ENCODE results near the gene NIPBL. TPM values are rescaled to one million over a fixed set of nuclear protein-coding genes. Genes with fewer than 3 reads are reported as not detected.

NIPBL gene
- total and polyA plus RNA-seq, 8 donors: 8.1 to 48.1 (median 26.4) TPM

DNA sequence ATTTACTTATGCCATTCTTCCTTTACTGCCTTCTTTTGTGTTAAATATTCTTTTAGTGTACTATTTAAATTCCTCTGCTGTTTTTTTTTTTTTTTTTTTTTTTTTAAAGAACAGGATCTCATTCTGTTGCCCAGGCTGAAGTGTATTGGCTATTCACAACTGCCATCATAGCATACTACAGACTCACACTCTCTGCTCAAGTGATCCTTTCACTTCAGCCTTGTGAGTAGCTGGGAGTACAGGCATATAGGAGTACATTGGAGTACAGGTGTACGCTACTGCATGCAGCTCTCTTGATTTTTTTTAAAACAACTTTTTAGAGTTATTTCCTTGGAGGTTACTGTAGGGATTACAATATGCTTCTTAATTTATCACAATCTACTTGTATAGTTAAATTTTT is 56.1 kb downstream of the NIPBL start:
- Histone ChIP-seq H3K27ac (no peak overlapping the region), H3K9me3 (no peaks in the 10 kb centered on the region), H3K36me3 (no peaks in the 10 kb centered on the region), H3K4me1 (peaks cover 6 to 30% (median 23%) of the 10 kb centered on the region in 3 donors), H3K4me3 (no peak overlapping the region), H3K27me3 (no peaks in the 10 kb centered on the region)
- ATAC-seq: peak in 1 of 4 donors; percentile 34
- WGBS, 2 donors: 96 to 100% methylated on average over 1 of the region's 1 CpG
- no peak for FAIRE-seq
- DNase-seq: no peak
- TF ChIP-seq, protein P1, sequence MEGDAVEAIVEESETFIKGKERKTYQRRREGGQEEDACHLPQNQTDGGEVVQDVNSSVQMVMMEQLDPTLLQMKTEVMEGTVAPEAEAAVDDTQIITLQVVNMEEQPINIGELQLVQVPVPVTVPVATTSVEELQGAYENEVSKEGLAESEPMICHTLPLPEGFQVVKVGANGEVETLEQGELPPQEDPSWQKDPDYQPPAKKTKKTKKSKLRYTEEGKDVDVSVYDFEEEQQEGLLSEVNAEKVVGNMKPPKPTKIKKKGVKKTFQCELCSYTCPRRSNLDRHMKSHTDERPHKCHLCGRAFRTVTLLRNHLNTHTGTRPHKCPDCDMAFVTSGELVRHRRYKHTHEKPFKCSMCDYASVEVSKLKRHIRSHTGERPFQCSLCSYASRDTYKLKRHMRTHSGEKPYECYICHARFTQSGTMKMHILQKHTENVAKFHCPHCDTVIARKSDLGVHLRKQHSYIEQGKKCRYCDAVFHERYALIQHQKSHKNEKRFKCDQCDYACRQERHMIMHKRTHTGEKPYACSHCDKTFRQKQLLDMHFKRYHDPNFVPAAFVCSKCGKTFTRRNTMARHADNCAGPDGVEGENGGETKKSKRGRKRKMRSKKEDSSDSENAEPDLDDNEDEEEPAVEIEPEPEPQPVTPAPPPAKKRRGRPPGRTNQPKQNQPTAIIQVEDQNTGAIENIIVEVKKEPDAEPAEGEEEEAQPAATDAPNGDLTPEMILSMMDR (IDR thresholded peaks at IDR 0.05): no peak
- intact Hi-C loops (cut with DNase I): loop anchor here in 1 of 3 donors (10.0 kb wide), 1 partner anchor 48 kb away; no protein-coding TSS in a partner anchor

DNA sequence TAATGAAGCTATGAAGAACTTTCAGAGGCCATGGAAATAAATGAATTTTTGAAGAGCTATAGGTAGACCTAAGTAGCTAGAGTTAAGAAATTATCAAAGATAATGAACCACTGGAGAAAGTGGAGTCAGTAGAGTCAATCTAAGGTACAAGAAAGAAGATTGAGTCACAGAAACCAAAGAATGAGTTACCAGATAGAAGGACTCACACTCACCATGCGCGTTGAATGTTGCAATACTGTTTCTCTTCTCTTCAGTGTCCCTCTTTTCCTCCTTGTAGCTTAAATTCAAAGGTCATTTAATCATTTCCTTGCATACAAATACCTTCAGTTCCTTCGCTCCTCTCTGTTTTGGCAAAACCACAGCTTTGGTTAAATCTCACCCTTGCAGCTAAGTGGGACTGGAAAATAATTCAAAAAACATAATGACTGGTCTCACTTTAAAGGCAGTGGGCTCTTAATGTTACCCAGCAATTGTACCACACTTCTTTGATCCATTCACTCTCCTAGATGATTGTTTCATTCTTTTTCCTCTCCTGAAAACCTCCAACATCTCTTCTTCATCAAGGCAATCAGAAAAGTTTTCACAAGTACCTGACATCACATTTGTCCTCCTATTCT is 58.3 kb downstream of the NIPBL start:
- Histone ChIP-seq H3K27ac (no peak overlapping the region), H3K36me3 (no peaks in the 10 kb centered on the region), H3K9me3 (no peaks in the 10 kb centered on the region), H3K27me3 (no peaks in the 10 kb centered on the region), H3K4me3 (no peak overlapping the region), H3K4me1 (peaks cover 3 to 22% (median 16%) of the 10 kb centered on the region in 3 donors)
- WGBS, 2 donors: 89 to 99% methylated on average over 3 of the region's 3 CpGs
- intact Hi-C loops (cut with DNase I): loop anchor here in 1 of 3 donors (10.0 kb wide), 1 partner anchor 50 kb away; no protein-coding TSS in a partner anchor
- ATAC-seq (no peak), FAIRE-seq (no peak), DNase-seq (no peak)
- TF ChIP-seq, protein P1 (IDR thresholded peaks at IDR 0.05): no peak

DNA sequence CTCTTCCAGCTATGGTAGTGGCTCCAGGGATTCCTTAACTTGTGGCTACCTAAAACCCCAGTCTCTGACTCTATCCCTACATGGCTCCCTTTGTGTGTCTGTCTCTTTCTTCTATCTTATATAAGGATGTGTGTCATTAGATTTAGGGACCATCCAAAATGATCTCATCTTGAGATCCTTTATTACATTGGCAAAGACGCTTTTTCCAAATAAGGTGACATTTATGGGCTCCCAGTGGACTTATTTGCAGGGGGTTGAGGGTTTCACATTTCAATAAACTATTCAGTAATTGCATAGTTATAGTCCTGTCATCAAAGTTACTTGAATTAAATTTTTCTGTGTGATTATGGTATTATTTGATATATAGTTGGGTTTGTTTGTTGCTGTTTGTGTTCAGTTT is 59.2 kb downstream of the NIPBL start:
- no peak overlapping the region for H3K4me3 ChIP-seq
- TF ChIP-seq, protein P1 (IDR thresholded peaks at IDR 0.05): no peak
- DNase-seq (no peak), ATAC-seq (no peak), FAIRE-seq (no peak)
- no peaks in the 10 kb centered on the region for H3K9me3 ChIP-seq
- WGBS, 2 donors: 95 to 97% methylated on average over 1 of the region's 1 CpG
- peaks cover 7 to 28% (median 19%) of the 10 kb centered on the region in 3 donors for H3K4me1 ChIP-seq
- no peaks in the 10 kb centered on the region for H3K27me3 ChIP-seq
- no peak overlapping the region for H3K27ac ChIP-seq
- intact Hi-C loops (cut with DNase I): loop anchor here in 1 of 3 donors (10.0 kb wide), 1 partner anchor 51 kb away; no protein-coding TSS in a partner anchor
- H3K36me3 ChIP-seq: no peaks in the 10 kb centered on the region

DNA sequence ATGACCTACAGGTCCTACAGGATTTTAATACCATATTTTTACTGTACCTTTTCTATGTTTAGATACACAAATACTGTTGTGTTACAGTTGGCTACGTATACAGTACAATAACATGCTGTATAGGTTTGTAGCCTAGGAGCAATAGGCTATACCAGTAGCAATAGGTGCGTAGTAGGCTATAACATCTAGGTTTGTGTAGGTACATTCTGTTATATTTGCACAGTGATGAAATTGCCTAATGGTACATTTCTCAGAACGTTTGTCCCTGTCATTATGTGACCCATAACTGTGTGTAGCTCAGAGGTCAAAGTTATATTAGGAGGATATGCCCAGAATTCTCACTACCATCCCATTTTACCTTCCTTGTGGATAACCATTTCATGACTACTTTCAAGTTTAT is 59.7 kb downstream of the NIPBL start:
- H3K4me1 ChIP-seq: peaks cover 7 to 29% (median 18%) of the 10 kb centered on the region in 3 donors
- no peak for DNase-seq
- H3K9me3 ChIP-seq: no peaks in the 10 kb centered on the region
- intact Hi-C loops (cut with DNase I): loop anchor here in 1 of 3 donors (10.0 kb wide), 1 partner anchor 52 kb away; no protein-coding TSS in a partner anchor
- H3K27ac ChIP-seq: no peak overlapping the region
- H3K36me3 ChIP-seq: no peaks in the 10 kb centered on the region
- TF ChIP-seq, protein P1 (IDR thresholded peaks at IDR 0.05): no peak
- FAIRE-seq: no peak
- no peaks in the 10 kb centered on the region for H3K27me3 ChIP-seq
- WGBS, 2 donors: 64 to 67% methylated on average over 3 of the region's 3 CpGs
- H3K4me3 ChIP-seq: no peak overlapping the region
- ATAC-seq: no peak

DNA sequence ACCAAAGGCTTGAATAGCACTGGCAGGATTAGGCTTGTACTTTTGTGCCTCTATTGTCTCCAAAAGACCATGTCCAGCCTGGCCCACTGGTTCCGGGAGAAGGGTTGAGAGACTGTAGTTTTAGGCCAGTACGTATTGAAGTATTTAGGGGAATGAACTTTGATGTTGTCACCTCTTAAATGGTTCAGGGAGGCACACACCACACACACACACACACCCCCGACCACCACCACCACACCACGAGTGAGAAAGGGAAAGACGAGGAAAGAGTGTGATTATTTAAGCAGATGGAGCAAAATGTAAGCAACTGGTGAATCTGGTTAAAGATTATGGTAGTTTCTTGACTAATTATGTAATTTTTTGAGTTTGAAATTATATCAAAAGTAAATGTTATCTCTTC is 61.6 kb downstream of the NIPBL start:
- FAIRE-seq: no peak

More for the DNA sequence above, 61.6 kb downstream of the NIPBL start:
- TF ChIP-seq, protein P1 (IDR thresholded peaks at IDR 0.05): no peak
- no peak overlapping the region for H3K27ac ChIP-seq
- no peaks in the 10 kb centered on the region for H3K36me3 ChIP-seq
- intact Hi-C loops (cut with DNase I): loop anchor here in 1 of 3 donors (10.0 kb wide), 1 partner anchor 53 kb away; no protein-coding TSS in a partner anchor
- no peaks in the 10 kb centered on the region for H3K9me3 ChIP-seq
- 83 to 91% methylated on average over 5 of the region's 5 CpGs for WGBS, 2 donors
- H3K4me1 ChIP-seq: peaks cover 7 to 26% (median 19%) of the 10 kb centered on the region in 3 donors
- no peak overlapping the region for H3K4me3 ChIP-seq
- no peak for DNase-seq
- ATAC-seq: no peak
- no peaks in the 10 kb centered on the region for H3K27me3 ChIP-seq

Data from pancreas (tissue), 10 donors.